GM19238 (cell line): ENCODE measurements around the gene HECW1.
A peak's percentile ranks its signal among the peaks of the same experiment; 100 is the strongest.
"Not testable (repeated sequence)": the region's sequence is repeated elsewhere in the genome, so short reads cannot be mapped to it uniquely, and the experiment has no call there.

Experiments
- DNase-seq: peaks from one replicate; pipeline ENCODE4 v3.0.0; 2011; ENCODE audit warnings: low spot score; ENCODE audit not compliant: insufficient read length

The HECW1 gene

DNA sequence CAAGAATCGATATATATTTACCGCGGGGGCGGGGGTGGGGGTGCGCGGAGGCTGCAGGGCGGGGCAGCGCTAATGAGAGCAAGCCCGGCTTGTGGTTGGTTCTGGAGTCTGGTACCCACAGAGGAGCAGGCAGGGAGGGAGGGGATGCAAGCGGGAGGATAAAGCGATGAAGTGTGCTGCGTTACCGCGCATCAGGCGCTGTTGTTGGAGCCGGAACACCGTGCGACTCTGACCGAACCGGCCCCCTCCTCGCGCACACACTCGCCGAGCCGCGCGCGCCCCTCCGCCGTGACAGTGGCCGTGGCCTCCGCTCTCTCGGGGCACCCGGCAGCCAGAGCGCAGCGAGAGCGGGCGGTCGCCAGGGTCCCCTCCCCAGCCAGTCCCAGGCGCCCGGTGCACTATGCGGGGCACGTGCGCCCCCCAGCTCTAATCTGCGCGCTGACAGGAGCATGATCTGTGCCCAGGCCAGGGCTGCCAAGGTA lies at the start of gene HECW1:
Gene HECW1, plus strand, starts transcription at position 189 of the 482 bp plus-strand sequence. CDS start 131,259 bp downstream, outside the sequence.
- no peak for DNase-seq

DNA sequence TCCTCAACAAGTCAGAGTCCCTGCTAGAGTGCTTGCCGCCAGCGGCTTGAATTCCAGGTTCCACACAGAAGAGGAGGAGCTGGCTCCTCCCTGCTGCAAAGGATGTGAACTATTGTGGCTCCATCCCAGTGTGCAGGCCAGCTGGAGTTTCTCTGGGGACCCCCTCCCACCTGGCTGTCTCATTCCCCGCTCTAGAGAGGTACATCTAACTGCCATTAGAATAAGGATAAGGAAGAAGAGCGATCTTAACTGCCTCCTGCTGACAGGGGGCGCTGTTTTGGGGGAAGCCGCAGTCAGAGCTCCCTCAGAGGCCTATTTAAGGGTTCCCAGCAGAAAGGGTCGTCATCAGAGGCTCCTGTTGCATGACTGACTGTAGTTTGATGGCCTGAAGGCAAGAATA lies 40.8 kb upstream of the HECW1 start:
- DNase-seq = no peak

GRCh38 chr7:43072530-43072929 lies 39.9 kb upstream of the HECW1 start:
- DNase-seq = no peak

GRCh38 chr7:43073811-43074210 lies 38.6 kb upstream of the HECW1 start:
- not testable (repeated sequence) for DNase-seq

GRCh38 chr7:43076189-43076605 lies 36.2 kb upstream of the HECW1 start:
- DNase-seq = no peak

GRCh38 chr7:43076606-43077005 lies 35.8 kb upstream of the HECW1 start:
- DNase-seq = no peak

GRCh38 chr7:43077285-43077684 lies 35.2 kb upstream of the HECW1 start:
- no peak for DNase-seq

DNA sequence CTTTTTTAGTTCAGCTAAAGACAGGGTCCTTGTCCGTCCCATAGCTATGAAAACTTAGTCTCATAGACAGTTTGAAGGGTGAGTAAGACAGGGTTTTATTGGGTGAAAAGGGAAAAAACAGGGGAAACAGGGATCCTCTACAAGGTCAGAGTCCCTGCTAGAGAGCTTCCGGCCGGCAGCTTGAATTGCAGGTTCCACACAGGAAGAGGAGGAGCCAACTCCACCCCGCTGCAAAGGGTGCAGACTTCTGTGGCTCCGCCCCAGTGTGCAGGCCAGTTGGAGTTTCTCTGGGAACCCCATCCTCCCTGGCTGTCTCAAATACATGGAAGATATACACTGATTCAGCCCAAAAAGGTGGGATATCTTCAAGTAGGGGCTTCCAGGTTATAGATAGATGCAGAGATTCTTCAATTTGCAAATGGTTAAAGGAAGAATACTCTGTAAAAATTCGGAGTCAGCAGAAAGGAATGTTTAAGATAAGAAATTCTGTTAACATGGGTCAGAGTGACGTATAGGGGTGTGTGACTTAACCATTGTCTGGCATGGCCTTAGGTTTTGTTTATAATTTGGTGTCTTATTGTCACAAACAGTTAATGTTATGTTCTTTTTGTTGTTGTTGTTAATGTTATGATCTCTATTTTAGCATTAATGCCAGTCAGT lies 34.6 kb upstream of the HECW1 start:
- DNase-seq = no peak

GRCh38 chr7:43078794-43079193 lies 33.7 kb upstream of the HECW1 start:
- no peak for DNase-seq

- no peak for DNase-seq
These were observed 30.8 kb upstream of the HECW1 start for GRCh38 chr7:43081603-43082002.

DNA sequence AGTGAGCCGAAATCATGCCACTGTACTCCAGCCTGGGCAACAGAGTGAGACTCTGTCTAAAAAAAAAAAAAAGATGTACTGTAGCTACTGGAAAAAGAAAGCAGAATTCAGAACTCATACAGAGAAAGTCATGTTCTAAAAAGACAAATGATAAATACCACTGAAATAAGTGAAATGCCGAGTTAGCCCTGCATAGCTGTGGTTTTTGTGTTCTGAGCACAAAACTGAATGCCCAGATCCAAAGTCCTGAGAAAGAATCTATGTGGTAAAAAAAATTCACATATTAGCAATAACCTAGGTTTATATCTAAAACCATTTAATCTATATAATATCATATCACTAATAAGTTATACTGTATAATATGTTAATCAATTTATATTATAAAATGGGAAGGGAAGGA lies 29.3 kb upstream of the HECW1 start:
- no peak for DNase-seq

DNA sequence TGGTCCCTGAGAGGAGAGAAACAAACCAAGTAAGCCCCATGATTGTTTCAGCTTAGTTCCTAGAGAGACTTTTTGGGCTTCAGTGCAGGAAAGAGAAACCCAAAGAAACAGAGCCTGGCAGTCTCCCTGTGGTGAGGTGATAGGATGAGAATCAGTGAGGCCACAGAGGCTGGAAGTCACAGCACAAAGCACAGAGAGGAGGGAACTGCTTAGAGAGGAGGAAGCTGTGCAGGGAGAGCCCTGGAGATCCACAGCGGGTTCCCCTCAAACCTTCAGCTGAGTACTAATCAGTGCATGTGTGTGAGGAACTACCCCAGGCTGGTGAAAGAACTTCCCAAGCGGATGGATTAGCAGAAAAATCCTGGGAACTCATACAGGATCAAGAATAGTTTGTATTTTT lies 27.4 kb upstream of the HECW1 start:
- no peak for DNase-seq

DNA sequence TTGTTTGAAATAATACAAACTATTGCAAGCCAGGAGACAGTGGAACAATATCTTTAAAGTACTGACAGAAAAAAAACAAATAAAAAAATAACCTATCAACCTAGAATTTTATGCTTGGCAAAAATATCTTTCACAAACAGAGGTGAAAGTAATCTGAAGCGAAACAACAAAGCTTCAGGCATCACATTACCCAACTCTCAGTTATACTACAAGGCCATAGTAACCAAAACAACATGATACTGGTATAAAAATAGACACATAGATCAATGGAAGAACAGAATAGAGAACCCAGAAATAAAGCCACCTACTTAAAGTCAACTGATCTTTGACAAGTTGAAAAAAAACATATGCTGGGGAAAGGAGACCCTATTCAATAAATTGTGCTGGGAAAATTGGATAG lies 26.5 kb upstream of the HECW1 start:
- no peak for DNase-seq

DNA sequence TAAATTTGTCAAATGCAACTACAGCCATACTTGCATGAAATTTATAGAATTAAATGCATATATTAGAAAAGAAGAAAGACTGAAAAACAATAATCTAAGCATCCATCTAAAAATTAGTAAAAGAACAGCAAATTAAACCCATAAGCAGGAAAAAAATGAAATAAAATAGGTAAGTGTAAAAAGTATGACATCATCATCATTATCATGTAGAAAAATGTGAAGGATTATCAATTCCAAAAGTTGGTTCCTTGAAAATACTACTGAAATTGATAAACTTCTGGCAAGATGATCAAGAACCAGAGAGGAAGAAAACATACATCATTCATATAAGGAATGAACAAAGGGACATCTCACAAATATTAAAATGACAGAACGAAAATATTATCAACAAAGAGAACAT lies 19.6 kb upstream of the HECW1 start:
- DNase-seq = no peak

DNA sequence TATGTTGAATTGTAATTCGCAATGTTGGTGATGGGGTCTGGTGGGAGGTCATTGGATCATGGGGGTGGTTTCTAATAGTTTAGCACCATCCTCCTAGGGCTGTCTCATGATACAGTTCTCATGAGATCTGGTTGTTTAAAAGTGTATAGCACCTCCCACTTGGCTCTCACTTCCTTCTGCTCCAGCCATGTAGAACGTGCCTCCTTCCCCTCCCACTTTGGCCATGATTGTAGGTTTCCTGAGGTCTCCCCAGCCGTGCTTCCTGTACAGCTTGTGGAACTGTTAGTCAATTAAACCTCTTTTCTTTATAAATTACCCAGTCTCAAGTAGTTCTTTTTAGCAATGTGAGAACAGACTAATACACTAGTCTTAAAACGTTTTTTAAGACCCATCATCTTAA lies 15.6 kb upstream of the HECW1 start:
- DNase-seq = no peak

DNA sequence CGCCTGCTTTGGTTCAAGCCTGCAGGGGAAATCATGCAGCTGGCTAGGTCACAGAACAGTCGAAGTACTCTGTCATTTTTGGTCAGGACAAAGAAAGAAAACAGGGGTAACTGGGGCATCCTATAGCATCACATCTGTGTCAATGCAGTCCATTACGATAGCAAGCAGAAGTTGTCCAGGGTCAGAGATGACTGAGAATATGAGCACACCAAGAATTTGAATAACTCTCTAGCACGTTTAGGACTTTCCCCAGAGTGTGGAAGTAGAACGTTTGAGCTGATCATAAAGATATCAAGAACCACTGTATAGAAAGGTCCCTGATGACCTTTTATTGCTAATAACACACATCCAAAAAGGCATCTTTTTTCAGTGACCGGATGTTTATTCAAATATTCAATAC lies 12.7 kb upstream of the HECW1 start:
- DNase-seq = no peak

DNA sequence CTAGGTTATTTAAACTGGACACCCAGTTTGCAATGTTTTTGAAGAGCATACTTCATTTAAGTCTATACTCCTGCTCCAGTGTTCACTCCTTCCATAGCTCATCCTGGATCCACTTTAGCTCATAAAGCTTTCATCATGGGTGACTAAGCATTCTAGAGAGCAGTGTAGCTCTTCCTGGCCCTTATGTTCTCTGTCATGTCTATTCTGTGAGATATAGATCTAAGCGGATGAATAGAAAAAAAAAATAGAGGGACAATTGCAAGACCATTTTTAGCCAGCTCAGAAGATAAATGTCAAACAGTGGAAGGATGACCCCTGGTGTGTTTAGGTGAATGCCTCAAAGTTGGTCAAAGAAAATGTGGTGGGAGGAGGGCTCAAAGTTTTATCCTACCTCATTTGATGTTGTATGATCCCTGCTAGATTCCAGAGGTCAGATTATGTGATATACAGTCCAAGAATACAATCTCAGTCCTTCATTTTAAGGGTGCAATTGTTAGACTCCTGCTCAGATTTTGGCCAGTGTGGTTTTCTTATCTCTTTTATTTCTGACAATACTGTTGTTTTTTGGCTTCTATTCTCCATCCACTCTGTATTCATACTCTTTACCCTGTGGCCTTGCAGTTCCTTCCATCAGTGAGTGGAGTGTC lies 7.5 kb upstream of the HECW1 start:
- no peak for DNase-seq

GRCh38 chr7:43105521-43106120 lies 6.8 kb upstream of the HECW1 start:
- DNase-seq = no peak

GRCh38 chr7:43108255-43109011 lies 4.0 kb upstream of the HECW1 start:
- DNase-seq = peak; percentile 42

DNA sequence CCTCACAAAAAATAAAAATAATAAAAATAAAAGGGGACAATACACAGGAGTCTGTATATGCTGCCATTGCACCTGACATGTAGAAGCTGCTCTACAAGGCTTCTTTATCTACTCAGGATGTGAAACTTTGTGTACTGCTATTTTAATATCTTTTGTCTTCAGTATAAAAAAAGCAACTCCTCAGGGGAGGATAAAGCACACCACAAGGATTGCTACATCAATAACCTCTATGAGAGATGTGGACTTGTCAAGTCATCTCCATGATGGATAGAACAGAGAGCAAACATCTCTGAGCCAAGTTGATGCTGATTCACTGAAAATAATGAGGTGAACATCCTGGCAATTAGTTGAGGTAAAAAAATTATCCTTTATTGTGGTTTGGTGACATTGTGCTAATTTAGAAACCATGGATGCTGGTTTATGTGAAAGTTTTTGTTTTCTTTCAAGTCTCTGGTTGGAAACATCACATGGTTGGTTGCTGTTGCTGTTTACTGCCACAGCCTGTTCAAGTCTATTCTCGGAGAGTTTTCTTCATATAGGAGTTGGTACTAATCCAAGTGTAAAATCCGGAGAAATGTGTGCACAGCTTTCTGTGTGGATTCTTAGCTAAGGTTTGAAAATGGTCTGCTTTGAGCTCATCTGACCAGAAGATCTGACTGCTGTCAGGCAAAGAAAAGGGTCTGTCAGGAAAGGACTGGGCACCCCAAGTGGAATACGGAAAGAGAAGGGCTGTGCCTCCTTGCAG lies 1.5 kb upstream of the HECW1 start:
- DNase-seq = no peak
